ENCODE data around the gene AP1G2.

AP1G2 gene, protein sequence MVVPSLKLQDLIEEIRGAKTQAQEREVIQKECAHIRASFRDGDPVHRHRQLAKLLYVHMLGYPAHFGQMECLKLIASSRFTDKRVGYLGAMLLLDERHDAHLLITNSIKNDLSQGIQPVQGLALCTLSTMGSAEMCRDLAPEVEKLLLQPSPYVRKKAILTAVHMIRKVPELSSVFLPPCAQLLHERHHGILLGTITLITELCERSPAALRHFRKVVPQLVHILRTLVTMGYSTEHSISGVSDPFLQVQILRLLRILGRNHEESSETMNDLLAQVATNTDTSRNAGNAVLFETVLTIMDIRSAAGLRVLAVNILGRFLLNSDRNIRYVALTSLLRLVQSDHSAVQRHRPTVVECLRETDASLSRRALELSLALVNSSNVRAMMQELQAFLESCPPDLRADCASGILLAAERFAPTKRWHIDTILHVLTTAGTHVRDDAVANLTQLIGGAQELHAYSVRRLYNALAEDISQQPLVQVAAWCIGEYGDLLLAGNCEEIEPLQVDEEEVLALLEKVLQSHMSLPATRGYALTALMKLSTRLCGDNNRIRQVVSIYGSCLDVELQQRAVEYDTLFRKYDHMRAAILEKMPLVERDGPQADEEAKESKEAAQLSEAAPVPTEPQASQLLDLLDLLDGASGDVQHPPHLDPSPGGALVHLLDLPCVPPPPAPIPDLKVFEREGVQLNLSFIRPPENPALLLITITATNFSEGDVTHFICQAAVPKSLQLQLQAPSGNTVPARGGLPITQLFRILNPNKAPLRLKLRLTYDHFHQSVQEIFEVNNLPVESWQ

DNA sequence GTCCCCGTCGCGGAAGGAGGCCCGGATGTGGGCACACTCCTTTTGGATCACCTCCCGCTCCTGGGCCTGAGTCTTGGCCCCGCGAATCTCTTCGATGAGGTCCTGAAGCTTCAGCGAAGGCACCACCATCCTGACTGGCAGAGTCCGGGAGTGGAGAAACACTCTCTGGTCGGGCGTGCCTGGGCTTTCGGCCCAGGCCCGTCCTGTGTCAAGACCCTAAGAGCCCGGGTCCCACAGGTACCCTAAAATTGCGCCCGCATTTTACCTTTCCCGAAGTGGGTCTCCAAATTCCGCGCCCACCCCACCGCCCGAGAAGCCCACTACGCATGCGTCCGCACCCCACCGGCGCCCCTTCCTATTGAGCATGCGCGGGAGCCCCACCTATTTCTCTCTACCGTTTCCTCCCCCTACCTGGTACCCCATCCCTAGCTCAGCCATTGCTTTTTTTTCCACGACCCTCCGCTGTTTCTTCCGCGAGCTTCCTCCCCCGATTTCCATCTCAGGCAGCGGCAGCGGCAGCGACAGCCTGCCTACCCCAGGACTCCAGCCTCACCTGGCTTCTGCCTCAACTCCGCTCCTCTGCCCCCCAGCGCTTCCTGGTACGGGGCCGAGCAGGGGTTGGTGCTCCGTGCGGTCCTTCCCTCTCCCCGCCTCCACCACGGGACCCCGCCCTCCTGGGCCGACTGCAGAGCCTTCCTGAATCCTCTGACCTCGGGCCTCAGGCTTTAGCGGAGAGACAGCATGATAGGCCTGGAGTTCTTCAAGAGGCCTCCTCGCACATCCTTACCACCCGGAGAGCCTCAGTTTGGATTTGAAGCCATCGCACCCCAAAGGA, at the start of gene AP1G2:
AP1G2 (minus strand) TSS at position 606 of the 835 bp plus-strand sequence; CDS start at position 129, 477 bp downstream.
- Histone ChIP-seq H3K27me3 (peaks cover 9% of the 10 kb centered on the region), H3K27ac (peak within 1 kb of the TSS; percentile 78), H3K36me3 (peaks cover 35% of the 10 kb centered on the region), H3K9me3 (no peaks in the 10 kb centered on the region), H3K4me1 (ENCODE audit: control insufficient read depth in 1 of 2, insufficient read depth in 1 of 2, low read depth in 1 of 2, low read length in 1 of 2) (peaks cover 28 to 47% of the 10 kb centered on the region in 2 experiments), H3K4me3 (ENCODE audit: low read depth in 1 of 2, low read length in 1 of 2) (peak within 1 kb of the TSS; percentile 86 to 89)
- TF ChIP-seq, protein P1, sequence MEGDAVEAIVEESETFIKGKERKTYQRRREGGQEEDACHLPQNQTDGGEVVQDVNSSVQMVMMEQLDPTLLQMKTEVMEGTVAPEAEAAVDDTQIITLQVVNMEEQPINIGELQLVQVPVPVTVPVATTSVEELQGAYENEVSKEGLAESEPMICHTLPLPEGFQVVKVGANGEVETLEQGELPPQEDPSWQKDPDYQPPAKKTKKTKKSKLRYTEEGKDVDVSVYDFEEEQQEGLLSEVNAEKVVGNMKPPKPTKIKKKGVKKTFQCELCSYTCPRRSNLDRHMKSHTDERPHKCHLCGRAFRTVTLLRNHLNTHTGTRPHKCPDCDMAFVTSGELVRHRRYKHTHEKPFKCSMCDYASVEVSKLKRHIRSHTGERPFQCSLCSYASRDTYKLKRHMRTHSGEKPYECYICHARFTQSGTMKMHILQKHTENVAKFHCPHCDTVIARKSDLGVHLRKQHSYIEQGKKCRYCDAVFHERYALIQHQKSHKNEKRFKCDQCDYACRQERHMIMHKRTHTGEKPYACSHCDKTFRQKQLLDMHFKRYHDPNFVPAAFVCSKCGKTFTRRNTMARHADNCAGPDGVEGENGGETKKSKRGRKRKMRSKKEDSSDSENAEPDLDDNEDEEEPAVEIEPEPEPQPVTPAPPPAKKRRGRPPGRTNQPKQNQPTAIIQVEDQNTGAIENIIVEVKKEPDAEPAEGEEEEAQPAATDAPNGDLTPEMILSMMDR (IDR thresholded peaks at IDR 0.05): peak; percentile 17

DNA sequence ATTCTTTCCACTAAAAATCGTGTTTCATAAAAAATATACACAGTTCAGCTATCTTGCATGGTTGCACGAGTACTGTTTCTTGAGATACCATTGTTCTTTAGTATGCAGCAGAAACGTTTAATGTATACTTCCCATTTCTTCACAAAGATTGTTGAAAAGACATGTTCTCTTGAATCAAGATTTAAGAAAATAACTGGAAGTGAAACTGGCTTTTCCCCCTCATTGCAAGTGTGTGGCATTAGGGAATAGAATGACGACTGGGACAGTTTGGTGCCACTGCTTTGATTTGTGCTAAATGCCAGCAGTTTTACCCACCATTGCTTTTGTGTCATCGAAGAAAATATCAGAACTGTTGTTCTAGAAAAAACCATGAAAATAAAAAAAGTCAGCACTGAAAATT, 48.3 kb upstream of the AP1G2 start:
- H3K36me3 ChIP-seq: no peaks in the 10 kb centered on the region
- TF ChIP-seq, protein P1 (IDR thresholded peaks at IDR 0.05): no peak
- no peaks in the 10 kb centered on the region for H3K9me3 ChIP-seq
- no peaks in the 10 kb centered on the region for H3K27me3 ChIP-seq
- no peak overlapping the region for H3K27ac ChIP-seq
- H3K4me3 ChIP-seq (ENCODE audit: low read depth in 1 of 2, low read length in 1 of 2): no peak overlapping the region
- no peaks in the 10 kb centered on the region for H3K4me1 ChIP-seq (ENCODE audit: control insufficient read depth in 1 of 2, insufficient read depth in 1 of 2, low read depth in 1 of 2, low read length in 1 of 2)

DNA sequence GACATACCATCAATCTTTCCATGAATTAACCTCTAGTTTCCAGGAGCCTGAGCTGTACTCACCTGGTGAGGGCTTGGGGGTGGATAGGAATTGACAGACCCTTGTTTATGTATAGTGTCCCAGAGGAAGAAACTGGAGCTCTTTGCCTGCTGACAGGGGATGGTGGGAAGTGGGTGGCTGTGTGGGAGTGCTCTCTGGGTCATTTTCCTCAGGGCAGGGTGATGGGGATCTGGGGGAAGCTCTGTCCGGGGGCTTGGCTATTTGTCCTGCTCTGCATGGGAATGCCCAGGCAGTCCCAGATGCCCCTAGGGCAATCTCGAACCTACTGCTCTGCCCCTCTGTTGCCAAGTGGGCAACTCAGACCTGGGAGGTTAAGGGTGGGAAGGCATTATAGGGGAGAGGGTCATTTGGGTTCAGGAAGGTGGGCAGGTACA, 46.8 kb upstream of the AP1G2 start:
- Histone ChIP-seq H3K27ac (no peak overlapping the region), H3K9me3 (no peaks in the 10 kb centered on the region), H3K36me3 (no peaks in the 10 kb centered on the region), H3K4me1 (ENCODE audit: control insufficient read depth in 1 of 2, insufficient read depth in 1 of 2, low read depth in 1 of 2, low read length in 1 of 2) (no peaks in the 10 kb centered on the region), H3K4me3 (ENCODE audit: low read depth in 1 of 2, low read length in 1 of 2) (no peak overlapping the region), H3K27me3 (no peaks in the 10 kb centered on the region)
- TF ChIP-seq, protein P1 (IDR thresholded peaks at IDR 0.05): no peak

GRCh38 chr14:23613242-23614070, 45.9 kb upstream of the AP1G2 start:
- Histone ChIP-seq H3K27ac (no peak overlapping the region), H3K36me3 (no peaks in the 10 kb centered on the region), H3K9me3 (no peaks in the 10 kb centered on the region), H3K4me1 (ENCODE audit: control insufficient read depth in 1 of 2, insufficient read depth in 1 of 2, low read depth in 1 of 2, low read length in 1 of 2) (no peaks in the 10 kb centered on the region), H3K4me3 (ENCODE audit: low read depth in 1 of 2, low read length in 1 of 2) (no peak overlapping the region), H3K27me3 (no peaks in the 10 kb centered on the region)
- TF ChIP-seq, protein P1 (IDR thresholded peaks at IDR 0.05): no peak

Measured in neutrophil (primary cell).